Liver (tissue), 9 donors: ENCODE measurements around the gene CETN3. TPM values are rescaled to one million over a fixed set of nuclear protein-coding genes. Genes with fewer than 3 reads are reported as not detected.

Experiments used
- DNase-seq: peaks from one replicate; pipeline ENCODE4 v3.0.0-alpha.2; 2017; ENCODE audit warnings: low spot score
- H3K27ac ChIP-seq, 2 donors: one replicate each; pipeline ENCODE4 v1.7.0; 2013; ENCODE audit warnings: inconsistent platforms in 2 of 2, low read length in 2 of 2, control low read depth in 1 of 2, low read depth in 1 of 2, mild to moderate bottlenecking in 1 of 2
- H3K27me3 ChIP-seq, 4 donors: one replicate each; pipeline versions ENCODE4 v1.6.1 to v1.7.0; 2013; ENCODE audit warnings: low read length in 3 of 4, inconsistent platforms in 1 of 4, mild to moderate bottlenecking in 1 of 4, moderate library complexity in 1 of 4; ENCODE audit not compliant: control insufficient read depth in 4 of 4, insufficient read depth in 4 of 4
- H3K36me3 ChIP-seq, 4 donors: one replicate each; pipeline versions ENCODE4 v1.6.1 to v1.7.0; 2013; ENCODE audit warnings: low read length in 3 of 4, mild to moderate bottlenecking in 3 of 4, low read depth in 1 of 4, moderate library complexity in 1 of 4; ENCODE audit not compliant: control insufficient read depth in 4 of 4, insufficient read depth in 3 of 4
- H3K4me1 ChIP-seq, 4 donors: one replicate each; pipeline versions ENCODE4 v1.6.1 to v1.7.0; 2013; ENCODE audit warnings: low read length in 3 of 4, mild to moderate bottlenecking in 3 of 4, moderate library complexity in 1 of 4; ENCODE audit not compliant: control insufficient read depth in 4 of 4, insufficient read depth in 4 of 4
- H3K4me3 ChIP-seq, 3 donors: one replicate each; pipeline versions ENCODE4 v1.6.1 to v1.7.0; 2013; ENCODE audit warnings: low read length in 3 of 3, control low read depth in 1 of 3, low read depth in 1 of 3, mild to moderate bottlenecking in 1 of 3
- H3K9ac ChIP-seq, 2 donors: one replicate each; pipeline ENCODE4 v1.7.0; 2013; ENCODE audit warnings: low read length in 2 of 2, mild to moderate bottlenecking in 2 of 2, moderate library complexity in 2 of 2, control low read depth in 1 of 2, low read depth in 1 of 2
- H3K9me3 ChIP-seq, 4 donors: one replicate each; pipeline versions ENCODE4 v1.6.1 to v1.7.0; 2013; ENCODE audit warnings: low read length in 3 of 4; ENCODE audit not compliant: control insufficient read depth in 4 of 4
- CTCF ChIP-seq: fragments of 150-350 bp; IDR thresholded peaks from 2 replicates; pipeline ENCODE4 v1.5.1; 2017; ENCODE audit warnings: improper control_type of control experiment, low read depth, low read length; ENCODE audit not compliant: missing input control
- EGR1 ChIP-seq, 2 donors: IDR thresholded peaks; 2 replicates each; pipeline ENCODE4 v1.6.1; 2016 to 2018; ENCODE audit warnings: antibody characterized with exemption in 2 of 2, low read depth in 2 of 2
- FOXA1 ChIP-seq: IDR thresholded peaks from 2 replicates; pipeline ENCODE4 v1.6.1; 2016; ENCODE audit warnings: antibody characterized with exemption
- FOXA2 ChIP-seq: IDR thresholded peaks from 2 replicates; pipeline ENCODE4 v1.6.1; 2016; ENCODE audit warnings: antibody characterized with exemption
- HNF4G ChIP-seq: IDR thresholded peaks from 2 replicates; pipeline ENCODE4 v1.6.1; 2016; ENCODE audit warnings: antibody characterized with exemption
- JUND ChIP-seq, 2 donors: IDR thresholded peaks; 2 replicates each; pipeline ENCODE4 v1.6.1; 2016; ENCODE audit warnings: antibody characterized with exemption in 2 of 2
- MAX ChIP-seq: IDR thresholded peaks from 2 replicates; pipeline ENCODE4 v1.6.1; 2016; ENCODE audit warnings: antibody characterized with exemption
- NR2F2 ChIP-seq: IDR thresholded peaks from 2 replicates; pipeline ENCODE4 v1.6.1; 2016; ENCODE audit warnings: antibody characterized with exemption
- RAD21 ChIP-seq, 2 donors: IDR thresholded peaks; 2 replicates each; pipeline ENCODE4 v1.6.1; 2016; ENCODE audit warnings: antibody characterized with exemption in 2 of 2, mild to moderate bottlenecking in 2 of 2
- YY1 ChIP-seq: IDR thresholded peaks from 2 replicates; pipeline ENCODE4 v1.6.1; 2016; ENCODE audit warnings: antibody characterized with exemption, mild to moderate bottlenecking
- WGBS: extraction: QIAGEN DNeasy Blood & Tissue Kit; methylation state at CpG from one replicate; pipeline ENCODE4 v1.1.7; 2013; 5-methylcytosine and 5-hydroxymethylcytosine counted together
- polyA plus RNA-seq, 2 donors: library from polyadenylated mRNA; stranded (reverse) in 1 of 2; unstranded in 1 of 2; fragments of 200-250 nt in 1 of 2; fragments of >200 nt in 1 of 2; fragmentation: Nextera tagmentation in 1 of 2; extraction: Ambion mirVana in 1 of 2; gene quantifications; one replicate each; pipeline versions ENCODE4 v1.2.1 to v1.2.3, GENCODE V29; 2013 to 2015
- total RNA-seq, 2 donors: library from RNA; depleted of rRNA; stranded (reverse); fragments of >200 nt; gene quantifications; one replicate each; pipeline ENCODE4 v1.2.3, GENCODE V29; 2014
- TF ChIP-seq, protein P1 (sequence below): IDR thresholded peaks from 2 replicates; pipeline ENCODE4 v1.6.1; 2016; ENCODE audit warnings: antibody characterized with exemption, mild to moderate bottlenecking
- TF ChIP-seq, protein P2 (sequence below): IDR thresholded peaks from 2 replicates; pipeline ENCODE4 v1.6.1; 2016; ENCODE audit warnings: antibody characterized with exemption
- donor health status: healthy.
- donor health status: healthy.
- donor health status: healthy.
- donor health status: healthy.
- donor health status: healthy.

CETN3 gene
- total and polyA plus RNA-seq, 4 donors, result 2.8 to 9.4 (median 6.9) TPM

GRCh38 chr5:90386099-90386710 is 23.4 kb downstream of the CETN3 start:
- Histone ChIP-seq H3K4me3 (no peak overlapping the region), H3K36me3 (no peaks in the 10 kb centered on the region), H3K4me1 (no peaks in the 10 kb centered on the region), H3K9ac (no peak overlapping the region), H3K9me3 (no peaks in the 10 kb centered on the region), H3K27me3 (no peaks in the 10 kb centered on the region), H3K27ac (no peak overlapping the region)
- 94% methylated on average over 1 of the region's 1 CpG for WGBS
- no peak for DNase-seq
- TF ChIP-seq MAX, result no peak
- no peak for TF ChIP-seq EGR1 (IDR thresholded peaks at IDR 0.05; ENCODE audit: low read depth in 2 of 2)
- TF ChIP-seq, protein P1, sequence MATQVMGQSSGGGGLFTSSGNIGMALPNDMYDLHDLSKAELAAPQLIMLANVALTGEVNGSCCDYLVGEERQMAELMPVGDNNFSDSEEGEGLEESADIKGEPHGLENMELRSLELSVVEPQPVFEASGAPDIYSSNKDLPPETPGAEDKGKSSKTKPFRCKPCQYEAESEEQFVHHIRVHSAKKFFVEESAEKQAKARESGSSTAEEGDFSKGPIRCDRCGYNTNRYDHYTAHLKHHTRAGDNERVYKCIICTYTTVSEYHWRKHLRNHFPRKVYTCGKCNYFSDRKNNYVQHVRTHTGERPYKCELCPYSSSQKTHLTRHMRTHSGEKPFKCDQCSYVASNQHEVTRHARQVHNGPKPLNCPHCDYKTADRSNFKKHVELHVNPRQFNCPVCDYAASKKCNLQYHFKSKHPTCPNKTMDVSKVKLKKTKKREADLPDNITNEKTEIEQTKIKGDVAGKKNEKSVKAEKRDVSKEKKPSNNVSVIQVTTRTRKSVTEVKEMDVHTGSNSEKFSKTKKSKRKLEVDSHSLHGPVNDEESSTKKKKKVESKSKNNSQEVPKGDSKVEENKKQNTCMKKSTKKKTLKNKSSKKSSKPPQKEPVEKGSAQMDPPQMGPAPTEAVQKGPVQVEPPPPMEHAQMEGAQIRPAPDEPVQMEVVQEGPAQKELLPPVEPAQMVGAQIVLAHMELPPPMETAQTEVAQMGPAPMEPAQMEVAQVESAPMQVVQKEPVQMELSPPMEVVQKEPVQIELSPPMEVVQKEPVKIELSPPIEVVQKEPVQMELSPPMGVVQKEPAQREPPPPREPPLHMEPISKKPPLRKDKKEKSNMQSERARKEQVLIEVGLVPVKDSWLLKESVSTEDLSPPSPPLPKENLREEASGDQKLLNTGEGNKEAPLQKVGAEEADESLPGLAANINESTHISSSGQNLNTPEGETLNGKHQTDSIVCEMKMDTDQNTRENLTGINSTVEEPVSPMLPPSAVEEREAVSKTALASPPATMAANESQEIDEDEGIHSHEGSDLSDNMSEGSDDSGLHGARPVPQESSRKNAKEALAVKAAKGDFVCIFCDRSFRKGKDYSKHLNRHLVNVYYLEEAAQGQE, result no peak
- no peak for TF ChIP-seq HNF4G
- TF ChIP-seq RAD21 (IDR thresholded peaks at IDR 0.05), result peak; percentile 75 to 77
- peak; percentile 34 for TF ChIP-seq CTCF
- TF ChIP-seq NR2F2, result no peak
- no peak for TF ChIP-seq YY1
- TF ChIP-seq FOXA2, result no peak
- no peak for TF ChIP-seq FOXA1
- no peak for TF ChIP-seq JUND (IDR thresholded peaks at IDR 0.05)
- TF ChIP-seq, protein P2, sequence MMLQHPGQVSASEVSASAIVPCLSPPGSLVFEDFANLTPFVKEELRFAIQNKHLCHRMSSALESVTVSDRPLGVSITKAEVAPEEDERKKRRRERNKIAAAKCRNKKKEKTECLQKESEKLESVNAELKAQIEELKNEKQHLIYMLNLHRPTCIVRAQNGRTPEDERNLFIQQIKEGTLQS, result no peak

GRCh38 chr5:90384389-90384788 is 25.2 kb downstream of the CETN3 start:
- Histone ChIP-seq H3K9me3 (no peaks in the 10 kb centered on the region), H3K9ac (no peak overlapping the region), H3K36me3 (no peaks in the 10 kb centered on the region), H3K27ac (no peak overlapping the region), H3K27me3 (no peaks in the 10 kb centered on the region), H3K4me1 (peaks cover 2 to 5% (median 3%) of the 10 kb centered on the region in 4 donors), H3K4me3 (no peak overlapping the region)
- WGBS, result 90% methylated on average over 1 of the region's 1 CpG
- no peak for DNase-seq
- no peak for TF ChIP-seq FOXA2
- TF ChIP-seq YY1, result no peak
- TF ChIP-seq CTCF, result no peak
- TF ChIP-seq RAD21 (IDR thresholded peaks at IDR 0.05), result no peak
- no peak for TF ChIP-seq FOXA1
- no peak for TF ChIP-seq HNF4G
